Measurements from ENCODE around the gene ATP8B2. TPM values are rescaled to one million over a fixed set of nuclear protein-coding genes. Genes with fewer than 3 reads are reported as not detected.

Gene ATP8B2
- polyA plus RNA-seq, 1 of the 3 experiments (the other 2 are of a cell fraction) = 50.7 TPM

GRCh38 chr1:154400381-154400801, 75.1 kb downstream of the ATP8B2 start:
- ChIA-PET CTCF (no interaction called here), POLR2A (no interaction called here)
- peaks cover 4% of the 10 kb centered on the region for H3F3A ChIP-seq (replicated peaks; ENCODE audit: insufficient read depth)
- H3K27ac ChIP-seq (ENCODE audit: low read depth in 2 of 2, low read length in 1 of 2) = no peak overlapping the region
- no peak overlapping the region for H2AFZ ChIP-seq (ENCODE audit: low read depth)
- no peaks in the 10 kb centered on the region for H4K20me1 ChIP-seq (ENCODE audit: insufficient read depth)
- H3K79me2 ChIP-seq (ENCODE audit: insufficient read depth) = no peaks in the 10 kb centered on the region
- 55% methylated on average over 4 of the region's 4 CpGs for WGBS (ENCODE audit: low lambda C conversion rate)
- no peaks in the 10 kb centered on the region for H3K9me3 ChIP-seq
- H3K4me2 ChIP-seq = no peak overlapping the region
- H3K4me3 ChIP-seq (ENCODE audit: low read depth in 2 of 2, low read length in 1 of 2) = no peak overlapping the region
- H3K9ac ChIP-seq = no peak overlapping the region
- H3K36me3 ChIP-seq (replicated peaks in 1 of 2; ENCODE audit: control insufficient read depth in 1 of 2, insufficient read depth in 2 of 2, low read length in 1 of 2) = no peaks in the 10 kb centered on the region
- no peaks in the 10 kb centered on the region for H3K9me2 ChIP-seq
- no peaks in the 10 kb centered on the region; the same call in 1 of the 2 replicates for H3K27me3 ChIP-seq (ENCODE audit: insufficient read depth)
- peaks cover 0 to under 1% of the 10 kb centered on the region in 2 experiments; a peak in 1 of 4 replicates for H3K4me1 ChIP-seq (ENCODE audit: control insufficient read depth in 1 of 2, insufficient read depth in 2 of 2, low read depth in 1 of 2, low read length in 1 of 2)
- DNase-seq = no peak
- TF ChIP-seq, protein P1, sequence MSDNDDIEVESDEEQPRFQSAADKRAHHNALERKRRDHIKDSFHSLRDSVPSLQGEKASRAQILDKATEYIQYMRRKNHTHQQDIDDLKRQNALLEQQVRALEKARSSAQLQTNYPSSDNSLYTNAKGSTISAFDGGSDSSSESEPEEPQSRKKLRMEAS (IDR thresholded peaks at IDR 0.05; ENCODE audit: low read depth) = no peak
- TF ChIP-seq IRF3 (IDR thresholded peaks at IDR 0.05; ENCODE audit: low read depth, low read length) (no peak), ELF1 (IDR thresholded peaks at IDR 0.05) (no peak), RFX5 (IDR thresholded peaks at IDR 0.05; ENCODE audit: low read length) (no peak), TEAD4 (IDR thresholded peaks at IDR 0.05; ENCODE audit: borderline replicate concordance, insufficient read depth) (no peak), EZH2phosphoT487 (IDR thresholded peaks at IDR 0.05; ENCODE audit: borderline replicate concordance, low read depth) (no peak), SIN3A (IDR thresholded peaks at IDR 0.05; ENCODE audit: borderline replicate concordance, low read depth, low read length) (no peak), FOXJ3 (CRISPR knock-in tag; IDR thresholded peaks at IDR 0.05) (no peak), ZBTB33 (IDR thresholded peaks at IDR 0.05; ENCODE audit: borderline replicate concordance, low read depth) (no peak)
- TF ChIP-seq, protein P2, sequence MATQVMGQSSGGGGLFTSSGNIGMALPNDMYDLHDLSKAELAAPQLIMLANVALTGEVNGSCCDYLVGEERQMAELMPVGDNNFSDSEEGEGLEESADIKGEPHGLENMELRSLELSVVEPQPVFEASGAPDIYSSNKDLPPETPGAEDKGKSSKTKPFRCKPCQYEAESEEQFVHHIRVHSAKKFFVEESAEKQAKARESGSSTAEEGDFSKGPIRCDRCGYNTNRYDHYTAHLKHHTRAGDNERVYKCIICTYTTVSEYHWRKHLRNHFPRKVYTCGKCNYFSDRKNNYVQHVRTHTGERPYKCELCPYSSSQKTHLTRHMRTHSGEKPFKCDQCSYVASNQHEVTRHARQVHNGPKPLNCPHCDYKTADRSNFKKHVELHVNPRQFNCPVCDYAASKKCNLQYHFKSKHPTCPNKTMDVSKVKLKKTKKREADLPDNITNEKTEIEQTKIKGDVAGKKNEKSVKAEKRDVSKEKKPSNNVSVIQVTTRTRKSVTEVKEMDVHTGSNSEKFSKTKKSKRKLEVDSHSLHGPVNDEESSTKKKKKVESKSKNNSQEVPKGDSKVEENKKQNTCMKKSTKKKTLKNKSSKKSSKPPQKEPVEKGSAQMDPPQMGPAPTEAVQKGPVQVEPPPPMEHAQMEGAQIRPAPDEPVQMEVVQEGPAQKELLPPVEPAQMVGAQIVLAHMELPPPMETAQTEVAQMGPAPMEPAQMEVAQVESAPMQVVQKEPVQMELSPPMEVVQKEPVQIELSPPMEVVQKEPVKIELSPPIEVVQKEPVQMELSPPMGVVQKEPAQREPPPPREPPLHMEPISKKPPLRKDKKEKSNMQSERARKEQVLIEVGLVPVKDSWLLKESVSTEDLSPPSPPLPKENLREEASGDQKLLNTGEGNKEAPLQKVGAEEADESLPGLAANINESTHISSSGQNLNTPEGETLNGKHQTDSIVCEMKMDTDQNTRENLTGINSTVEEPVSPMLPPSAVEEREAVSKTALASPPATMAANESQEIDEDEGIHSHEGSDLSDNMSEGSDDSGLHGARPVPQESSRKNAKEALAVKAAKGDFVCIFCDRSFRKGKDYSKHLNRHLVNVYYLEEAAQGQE (IDR thresholded peaks at IDR 0.05; ENCODE audit: low read depth, low read length) = no peak

Small RNA genes lying within 50 kb of the gene (small RNA-seq; reads per million reads assigned to genes)
- gene RF00273 (0 reads per million in 7 experiments), gene RNU6-121P (0 reads per million in 7 experiments), gene RNU6-239P (0 reads per million in 7 experiments), gene RNU7-57P (0 reads per million in 7 experiments)

Other genes with a start within 250 kb of the ATP8B2 start
- not detected in 2 replicates for gene NUP210L, start 170.5 kb upstream of the ATP8B2 start, polyA plus RNA-seq (2012; rRNA removed)
- gene TPM3, start 133.4 kb upstream of the ATP8B2 start, polyA plus RNA-seq (2012; rRNA removed) = 324 and 359 TPM in 2 replicates
- not detected in 2 replicates for gene CFAP141, start 119.2 kb upstream of the ATP8B2 start, polyA plus RNA-seq (2012; rRNA removed)
- 146 and 161 TPM in 2 replicates for gene UBAP2L, start 104.6 kb upstream of the ATP8B2 start, polyA plus RNA-seq (2012; rRNA removed)
- 74.1 and 106 TPM in 2 replicates for gene HAX1, start 52.9 kb upstream of the ATP8B2 start, polyA plus RNA-seq (2012; rRNA removed)
- 0.02 and 0.13 TPM in 2 replicates for gene AQP10, start 4.4 kb upstream of the ATP8B2 start, polyA plus RNA-seq (2012; rRNA removed)
- 1.4 and 2.8 TPM in 2 replicates for gene IL6R, start 79.8 kb downstream of the ATP8B2 start, polyA plus RNA-seq (2012; rRNA removed)
- not detected in 2 replicates for gene TDRD10, start 176.7 kb downstream of the ATP8B2 start, polyA plus RNA-seq (2012; rRNA removed)
- gene SHE, start 176.9 kb downstream of the ATP8B2 start, polyA plus RNA-seq (2012; rRNA removed) = not detected in 2 replicates
- 12.5 and 15.2 TPM in 2 replicates for gene UBE2Q1, start 233.1 kb downstream of the ATP8B2 start, polyA plus RNA-seq (2012; rRNA removed)
- gene CHRNB2, start 242.3 kb downstream of the ATP8B2 start, polyA plus RNA-seq (2012; rRNA removed) = 0.64 and 0.93 TPM in 2 replicates